ENCODE data around the gene DUSP6.

DUSP6 gene

DNA sequence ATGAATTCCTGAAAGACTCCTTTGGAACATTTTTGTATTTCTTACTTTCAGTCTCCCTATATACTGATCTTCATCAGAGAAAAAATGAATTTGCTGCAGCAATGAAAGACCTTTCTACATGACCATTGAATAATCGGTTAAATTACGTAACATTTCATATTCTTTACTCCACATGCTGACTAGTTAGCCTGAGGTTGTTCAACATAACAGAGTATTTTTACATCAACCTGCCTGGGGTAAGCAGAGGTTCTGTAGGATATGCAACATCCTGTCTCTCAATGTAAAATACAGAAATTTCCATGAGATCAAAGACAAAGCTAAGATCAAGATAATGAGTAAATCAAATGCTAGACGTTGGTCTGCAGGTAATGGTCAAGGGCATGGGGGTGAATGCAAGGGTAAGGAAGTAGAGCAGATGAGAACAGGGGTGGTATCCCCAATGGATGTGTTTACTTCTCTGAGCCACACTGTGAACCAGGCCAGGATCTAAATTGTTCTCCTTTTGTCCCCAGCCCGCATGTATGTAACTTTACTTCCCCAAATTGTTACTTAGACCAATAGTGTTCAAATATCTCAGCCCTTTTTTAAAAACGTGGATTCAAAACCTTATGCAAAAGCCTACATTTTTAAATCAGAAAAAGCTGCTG is 45.4 kb downstream of the DUSP6 start:
- DNase-seq (ENCODE audit: low read depth, low spot score), result no peak
- no peak overlapping the region for H3K4me3 ChIP-seq (ENCODE audit: low read depth, low read length)
- in situ Hi-C loops (cut with HindIII; ENCODE audit: low sequenced_read_pairs), result no loop called here
- TF ChIP-seq CTCF (IDR thresholded peaks at IDR 0.05; ENCODE audit: low read depth, low read length), result no peak

DNA sequence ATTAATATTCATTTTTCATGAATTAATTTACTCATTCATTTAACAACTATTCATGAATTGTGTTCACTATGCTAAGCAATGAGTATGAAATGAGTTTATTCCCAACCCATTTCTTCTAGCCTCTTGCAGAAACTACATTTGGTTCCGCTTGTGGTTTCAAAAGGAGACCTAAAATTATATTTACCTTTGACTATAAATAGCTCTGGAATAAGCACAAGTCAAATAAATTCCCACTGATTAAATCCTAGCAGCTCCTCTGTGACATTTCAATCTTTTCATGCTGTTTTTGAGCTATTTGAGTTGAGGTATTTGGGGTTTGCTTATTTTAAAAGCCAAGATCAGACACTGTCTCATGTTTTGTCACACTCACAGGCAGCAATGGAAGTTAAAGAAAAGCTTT is 46.9 kb downstream of the DUSP6 start:
- in situ Hi-C loops (cut with HindIII; ENCODE audit: low sequenced_read_pairs), result no loop called here
- TF ChIP-seq CTCF (IDR thresholded peaks at IDR 0.05; ENCODE audit: low read depth, low read length), result no peak
- H3K4me3 ChIP-seq (ENCODE audit: low read depth, low read length), result no peak overlapping the region
- DNase-seq (ENCODE audit: low read depth, low spot score), result no peak

DNA sequence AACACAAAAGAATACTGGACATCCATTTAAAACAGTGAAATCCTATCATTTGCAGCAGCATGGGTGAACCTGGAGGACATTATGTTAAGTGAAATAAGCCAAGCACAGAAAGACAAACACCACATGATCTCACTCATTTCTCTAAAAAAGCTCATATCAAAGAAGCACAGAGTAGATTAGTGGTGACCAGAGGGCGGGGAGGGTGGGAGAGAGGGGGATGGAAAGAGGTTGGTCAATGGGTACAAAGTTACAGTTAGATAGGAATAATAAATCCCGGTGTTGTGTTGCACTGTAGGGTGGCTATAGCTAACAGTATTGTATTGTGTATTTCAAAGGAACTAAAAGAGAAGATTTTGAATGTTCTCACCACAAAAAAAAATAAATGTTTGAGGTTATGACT is 52.4 kb downstream of the DUSP6 start:
- DNase-seq (ENCODE audit: low read depth, low spot score), result no peak
- in situ Hi-C loops (cut with HindIII; ENCODE audit: low sequenced_read_pairs), result no loop called here
- H3K4me3 ChIP-seq (ENCODE audit: low read depth, low read length), result no peak overlapping the region
- TF ChIP-seq CTCF (IDR thresholded peaks at IDR 0.05; ENCODE audit: low read depth, low read length), result no peak

DNA sequence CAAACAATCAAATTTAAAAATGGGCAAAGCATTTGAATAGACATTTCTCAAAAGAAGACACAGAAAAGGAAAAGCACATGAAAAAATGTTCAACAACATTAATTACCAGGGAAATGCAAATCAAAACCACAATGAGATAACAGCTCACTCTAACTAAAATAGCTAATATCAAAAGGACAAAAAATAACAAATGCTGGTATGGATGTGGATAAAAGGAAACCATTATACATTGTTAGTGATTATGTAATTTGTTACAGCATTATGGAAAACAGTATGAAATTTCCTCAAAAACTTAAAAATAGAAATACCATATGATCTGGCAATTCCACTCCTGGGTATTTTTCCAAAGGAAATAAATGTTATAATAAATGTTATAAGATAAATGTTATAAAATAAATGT is 52.9 kb downstream of the DUSP6 start:
- in situ Hi-C loops (cut with HindIII; ENCODE audit: low sequenced_read_pairs), result no loop called here
- no peak overlapping the region for H3K4me3 ChIP-seq (ENCODE audit: low read depth, low read length)
- TF ChIP-seq CTCF (IDR thresholded peaks at IDR 0.05; ENCODE audit: low read depth, low read length), result no peak
- no peak for DNase-seq (ENCODE audit: low read depth, low spot score)
